SU-DHL-6 (cell line): ENCODE data around the gene LDLRAD2.

Experiments
- H2AFZ ChIP-seq: fragments of 200-600 bp; sonication (generic); 2 replicates; pipeline ENCODE4 v1.6.1; 2014; ENCODE audit warnings: low read depth, mild to moderate bottlenecking, moderate library complexity, mixed read lengths, antibody characterized with exemption, low read length; ENCODE audit not compliant: severe bottlenecking
- H3F3A ChIP-seq: fragments of 200-600 bp; shearing (Covaris generic); 2 replicates; pipeline ENCODE4 v1.6.0; 2016; ENCODE audit warnings: antibody characterized with exemption, mild to moderate bottlenecking; ENCODE audit not compliant: insufficient read depth
- H3K27ac ChIP-seq: fragments of 200-600 bp; sonication (generic); 2 replicates; pipeline ENCODE4 v1.5.1; 2016; ENCODE audit warnings: low read depth, mild to moderate bottlenecking, low read length, moderate library complexity, mixed read lengths
- H3K27me3 ChIP-seq: fragments of 200-600 bp; sonication (generic), shearing (Covaris generic); 2 replicates; pipeline ENCODE4 v1.6.0; 2014; ENCODE audit warnings: mild to moderate bottlenecking, low read length
- H3K36me3 ChIP-seq: fragments of 200-600 bp; sonication (generic); 2 replicates; pipeline ENCODE4 v1.6.1; 2014; ENCODE audit warnings: mild to moderate bottlenecking, low read length, mixed read lengths
- H3K4me2 ChIP-seq: fragments of 300-600, 200-600 bp; shearing (Covaris generic), sonication (generic); 2 replicates; pipeline ENCODE4 v1.6.0; 2014; ENCODE audit warnings: low read length, low read depth, mild to moderate bottlenecking; ENCODE audit not compliant: poor library complexity, severe bottlenecking
- H3K4me3 ChIP-seq: fragments of 200-600 bp; sonication (generic); 2 replicates; pipeline ENCODE4 v1.5.1; 2014; ENCODE audit warnings: antibody characterized with exemption, low read length, mild to moderate bottlenecking, mixed read lengths; ENCODE audit not compliant: insufficient read depth, poor library complexity, severe bottlenecking
- H3K79me2 ChIP-seq: fragments of 200-600 bp; sonication (generic); 2 replicates; pipeline ENCODE4 v1.6.1; 2014; ENCODE audit warnings: mild to moderate bottlenecking, low read length, moderate library complexity; ENCODE audit not compliant: insufficient read depth
- H3K9ac ChIP-seq: fragments of 200-600 bp; sonication (generic); 2 replicates; pipeline ENCODE4 v1.7.0; 2014; ENCODE audit warnings: mild to moderate bottlenecking, low read length
- H3K9me2 ChIP-seq: fragments of 200-600 bp; sonication (generic); replicated peaks from 2 replicates; pipeline ENCODE4 v1.6.1; 2014; ENCODE audit warnings: low read length; ENCODE audit not compliant: insufficient read depth
- H3K9me3 ChIP-seq: fragments of 200-600 bp; sonication (generic); 2 replicates; pipeline ENCODE4 v1.6.1; 2014; ENCODE audit warnings: low read length, mixed read lengths; ENCODE audit not compliant: insufficient read depth
- H4K20me1 ChIP-seq: fragments of 200-600 bp; sonication (generic); 2 replicates; pipeline ENCODE4 v1.6.1; 2014; ENCODE audit warnings: low read depth, mild to moderate bottlenecking, antibody characterized with exemption, low read length, moderate library complexity, mixed read lengths
- EZH2phosphoT487 ChIP-seq: fragments of 200-600 bp; sonication (generic), shearing (Covaris generic); conservative IDR thresholded peaks from 2 replicates; pipeline ENCODE4 v1.6.1; 2018; ENCODE audit warnings: mild to moderate bottlenecking, antibody characterized with exemption, low read length, moderate library complexity, mixed read lengths
- TF ChIP-seq, protein P1 (sequence below): fragments of 200-600 bp; sonication (generic); IDR thresholded peaks from one replicate; pipeline ENCODE4 v1.5.1; 2017; ENCODE audit warnings: antibody characterized with exemption, mild to moderate bottlenecking, low read length, moderate library complexity; ENCODE audit not compliant: insufficient read depth, poor library complexity, severe bottlenecking

LDLRAD2 gene

DNA sequence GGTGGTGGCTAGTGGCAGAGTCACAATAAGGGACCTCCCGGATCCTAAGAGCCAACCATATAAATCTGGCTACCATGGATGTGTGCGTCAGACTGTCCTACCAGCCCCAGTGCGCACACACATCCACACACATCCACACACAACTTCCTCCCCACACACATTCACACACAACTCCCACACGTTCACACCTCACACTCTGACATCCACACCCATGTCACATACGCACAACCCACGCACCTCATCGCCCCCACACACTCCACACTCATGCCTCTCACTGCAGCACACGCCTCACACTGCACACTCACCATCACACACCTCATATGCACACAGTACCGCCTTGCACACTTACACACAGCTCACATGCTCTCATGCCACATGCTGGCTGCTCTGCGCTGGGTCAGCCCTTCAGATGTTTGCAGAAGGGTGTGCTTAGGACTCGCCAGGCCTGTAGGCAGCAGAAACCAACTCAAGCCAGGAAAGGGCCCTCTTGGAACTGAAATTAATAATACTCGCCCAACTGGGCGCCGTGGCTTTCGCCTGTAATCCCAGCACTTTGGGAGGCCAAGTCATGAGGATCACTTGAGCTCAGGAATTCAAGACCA lies 3.0 kb downstream of the LDLRAD2 start:
- no peaks in the 10 kb centered on the region for H3F3A ChIP-seq
- H3K9me3 ChIP-seq: no peaks in the 10 kb centered on the region
- H3K9ac ChIP-seq: no peak overlapping the region
- no peaks in the 10 kb centered on the region for H3K36me3 ChIP-seq
- H3K27me3 ChIP-seq: no peaks in the 10 kb centered on the region
- H3K4me2 ChIP-seq: no peak overlapping the region
- no peaks in the 10 kb centered on the region for H3K79me2 ChIP-seq
- H2AFZ ChIP-seq: no peak overlapping the region
- no peak overlapping the region for H3K4me3 ChIP-seq
- no peaks in the 10 kb centered on the region for H3K9me2 ChIP-seq
- TF ChIP-seq, protein P1, sequence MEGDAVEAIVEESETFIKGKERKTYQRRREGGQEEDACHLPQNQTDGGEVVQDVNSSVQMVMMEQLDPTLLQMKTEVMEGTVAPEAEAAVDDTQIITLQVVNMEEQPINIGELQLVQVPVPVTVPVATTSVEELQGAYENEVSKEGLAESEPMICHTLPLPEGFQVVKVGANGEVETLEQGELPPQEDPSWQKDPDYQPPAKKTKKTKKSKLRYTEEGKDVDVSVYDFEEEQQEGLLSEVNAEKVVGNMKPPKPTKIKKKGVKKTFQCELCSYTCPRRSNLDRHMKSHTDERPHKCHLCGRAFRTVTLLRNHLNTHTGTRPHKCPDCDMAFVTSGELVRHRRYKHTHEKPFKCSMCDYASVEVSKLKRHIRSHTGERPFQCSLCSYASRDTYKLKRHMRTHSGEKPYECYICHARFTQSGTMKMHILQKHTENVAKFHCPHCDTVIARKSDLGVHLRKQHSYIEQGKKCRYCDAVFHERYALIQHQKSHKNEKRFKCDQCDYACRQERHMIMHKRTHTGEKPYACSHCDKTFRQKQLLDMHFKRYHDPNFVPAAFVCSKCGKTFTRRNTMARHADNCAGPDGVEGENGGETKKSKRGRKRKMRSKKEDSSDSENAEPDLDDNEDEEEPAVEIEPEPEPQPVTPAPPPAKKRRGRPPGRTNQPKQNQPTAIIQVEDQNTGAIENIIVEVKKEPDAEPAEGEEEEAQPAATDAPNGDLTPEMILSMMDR: no peak
- no peak for TF ChIP-seq EZH2phosphoT487
- H3K27ac ChIP-seq: no peak overlapping the region
- no peaks in the 10 kb centered on the region for H4K20me1 ChIP-seq

DNA sequence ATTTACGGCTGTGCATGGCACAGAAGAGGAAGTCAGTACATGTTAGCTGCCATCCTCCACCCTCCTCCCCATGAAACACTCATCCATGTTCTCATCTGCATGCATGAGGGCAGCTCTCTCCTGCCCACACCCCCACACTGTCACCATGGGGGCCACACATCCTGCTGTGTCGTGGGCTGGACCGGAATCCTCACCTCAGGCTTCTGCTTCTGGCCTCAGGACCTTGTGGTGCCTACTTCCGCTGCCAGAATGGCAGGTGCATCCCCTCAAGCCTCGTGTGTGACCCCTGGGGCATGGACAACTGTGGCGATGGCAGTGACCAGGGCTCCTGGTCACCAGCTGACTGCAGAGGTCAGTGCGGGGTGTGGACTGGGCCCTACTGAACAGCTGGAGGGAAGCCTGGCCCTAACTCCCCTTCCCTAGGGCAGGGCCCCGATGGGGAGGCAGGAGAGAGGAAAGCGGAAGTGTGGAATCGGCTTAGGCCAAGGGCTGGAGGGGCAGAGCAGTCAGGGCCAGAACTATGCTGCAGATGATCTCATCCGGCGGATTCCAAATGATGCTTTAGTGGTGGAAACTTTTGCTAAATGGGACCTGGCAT lies 3.8 kb downstream of the LDLRAD2 start:
- Histone ChIP-seq H3K79me2 (no peaks in the 10 kb centered on the region), H3K27ac (no peak overlapping the region), H3K9me3 (no peaks in the 10 kb centered on the region), H4K20me1 (no peaks in the 10 kb centered on the region), H3K9ac (no peak overlapping the region), H3K36me3 (no peaks in the 10 kb centered on the region), H3K4me2 (no peak overlapping the region), H3F3A (no peaks in the 10 kb centered on the region), H3K9me2 (no peaks in the 10 kb centered on the region), H2AFZ (no peak overlapping the region), H3K27me3 (no peaks in the 10 kb centered on the region), H3K4me3 (no peak overlapping the region)
- TF ChIP-seq, protein P1: no peak
- no peak for TF ChIP-seq EZH2phosphoT487

DNA sequence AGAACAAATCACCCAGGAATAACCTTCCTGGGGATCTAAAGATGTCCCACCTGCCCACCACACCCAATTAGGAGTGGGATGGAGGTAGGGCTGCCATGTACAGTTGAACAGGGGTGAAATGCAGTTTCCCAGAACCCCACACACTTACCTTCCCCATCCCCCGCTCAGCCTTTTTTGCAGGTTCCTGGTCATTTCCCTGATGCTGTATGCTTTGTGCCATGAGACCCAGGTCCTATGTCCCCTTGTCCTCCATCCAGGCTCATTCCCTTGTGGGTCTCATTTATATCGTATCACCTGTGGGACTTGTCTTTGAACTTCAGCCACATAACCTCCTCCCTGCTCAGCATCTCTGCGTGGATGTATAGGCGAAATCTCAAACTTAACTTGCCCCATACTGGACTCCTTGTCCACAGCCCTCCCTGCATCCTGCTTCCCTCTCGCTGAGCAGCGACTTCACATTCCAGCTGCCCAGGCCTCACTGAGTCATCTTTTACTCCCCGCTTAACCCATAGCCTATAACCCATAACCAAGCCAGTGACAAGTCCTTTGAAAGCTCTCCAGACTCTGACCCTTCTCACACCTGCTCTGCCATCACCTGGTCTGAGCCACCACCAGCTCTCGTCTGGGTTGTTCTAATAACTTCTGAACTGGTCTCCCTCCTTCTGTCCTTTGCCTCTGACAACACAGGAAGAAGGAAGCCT lies 4.7 kb downstream of the LDLRAD2 start:
- Histone ChIP-seq H4K20me1 (no peaks in the 10 kb centered on the region), H3K9me3 (no peaks in the 10 kb centered on the region), H3K36me3 (no peaks in the 10 kb centered on the region), H3K79me2 (no peaks in the 10 kb centered on the region), H2AFZ (no peak overlapping the region), H3K4me2 (no peak overlapping the region), H3K27ac (no peak overlapping the region), H3K9ac (no peak overlapping the region), H3K27me3 (no peaks in the 10 kb centered on the region), H3K4me3 (no peak overlapping the region), H3F3A (no peaks in the 10 kb centered on the region), H3K9me2 (no peaks in the 10 kb centered on the region)
- TF ChIP-seq, protein P1: no peak
- TF ChIP-seq EZH2phosphoT487: no peak
